B cell (primary cell): ENCODE data around the gene PHRF1.

Experiments used
- EZH2 ChIP-seq: IDR thresholded peaks from 2 replicates; pipeline ENCODE4 v1.6.1; 2012; ENCODE audit warnings: borderline replicate concordance, low read depth, mild to moderate bottlenecking, moderate library complexity, low read length; ENCODE audit not compliant: insufficient read depth, poor library complexity, severe bottlenecking
- TF ChIP-seq, protein P1 (sequence below): fragments of 200-600 bp; IDR thresholded peaks from one replicate; pipeline ENCODE4 v1.8.0; 2022; ENCODE audit warnings: antibody characterized with exemption, mild to moderate bottlenecking

DNA sequence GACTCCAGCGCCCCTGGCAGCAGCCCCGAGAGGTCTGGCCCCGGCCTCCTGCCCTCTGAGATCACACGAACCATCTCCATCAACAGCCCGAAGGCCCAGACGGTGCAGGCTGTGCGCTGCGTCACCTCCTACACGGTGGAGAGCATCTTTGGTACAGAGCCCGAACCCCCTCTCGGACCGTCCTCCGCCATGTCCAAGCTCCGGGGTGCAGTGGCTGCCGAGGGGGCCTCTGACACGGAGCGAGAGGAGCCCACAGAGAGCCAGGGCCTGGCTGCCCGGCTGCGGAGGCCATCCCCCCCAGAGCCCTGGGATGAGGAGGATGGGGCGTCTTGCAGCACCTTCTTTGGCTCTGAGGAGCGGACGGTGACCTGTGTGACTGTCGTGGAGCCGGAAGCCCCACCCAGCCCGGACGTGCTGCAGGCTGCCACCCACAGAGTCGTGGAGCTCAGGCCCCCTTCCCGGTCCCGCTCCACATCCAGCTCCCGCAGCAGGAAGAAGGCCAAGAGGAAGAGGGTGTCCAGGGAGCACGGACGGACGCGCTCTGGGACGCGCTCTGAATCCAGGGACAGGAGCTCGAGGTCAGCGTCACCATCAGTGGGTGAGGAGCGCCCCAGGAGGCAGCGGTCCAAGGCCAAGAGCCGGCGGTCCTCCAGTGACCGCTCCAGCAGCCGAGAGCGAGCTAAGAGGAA is 31.8 kb downstream of the PHRF1 start:
- TF ChIP-seq, protein P1, sequence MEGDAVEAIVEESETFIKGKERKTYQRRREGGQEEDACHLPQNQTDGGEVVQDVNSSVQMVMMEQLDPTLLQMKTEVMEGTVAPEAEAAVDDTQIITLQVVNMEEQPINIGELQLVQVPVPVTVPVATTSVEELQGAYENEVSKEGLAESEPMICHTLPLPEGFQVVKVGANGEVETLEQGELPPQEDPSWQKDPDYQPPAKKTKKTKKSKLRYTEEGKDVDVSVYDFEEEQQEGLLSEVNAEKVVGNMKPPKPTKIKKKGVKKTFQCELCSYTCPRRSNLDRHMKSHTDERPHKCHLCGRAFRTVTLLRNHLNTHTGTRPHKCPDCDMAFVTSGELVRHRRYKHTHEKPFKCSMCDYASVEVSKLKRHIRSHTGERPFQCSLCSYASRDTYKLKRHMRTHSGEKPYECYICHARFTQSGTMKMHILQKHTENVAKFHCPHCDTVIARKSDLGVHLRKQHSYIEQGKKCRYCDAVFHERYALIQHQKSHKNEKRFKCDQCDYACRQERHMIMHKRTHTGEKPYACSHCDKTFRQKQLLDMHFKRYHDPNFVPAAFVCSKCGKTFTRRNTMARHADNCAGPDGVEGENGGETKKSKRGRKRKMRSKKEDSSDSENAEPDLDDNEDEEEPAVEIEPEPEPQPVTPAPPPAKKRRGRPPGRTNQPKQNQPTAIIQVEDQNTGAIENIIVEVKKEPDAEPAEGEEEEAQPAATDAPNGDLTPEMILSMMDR = no peak
- no peak for TF ChIP-seq EZH2
